ENCODE data around the gene PRADC1.

- TF ChIP-seq POLR2AphosphoS5 (IDR thresholded peaks at IDR 0.05) (no peak), POLR2A (IDR thresholded peaks at IDR 0.05) (no peak), CTCF (IDR thresholded peaks at IDR 0.05 in 8 of 11, conservative IDR thresholded peaks at IDR 0.05 in 3 of 11) (no peak)
Observed at GRCh38 chr2:73259276-73259675, 26.2 kb upstream of the PRADC1 start.

Measured in spleen (tissue), 7 donors.